Measurements from ENCODE around the gene SF3B2.
"Not testable (repeated sequence)": the region's sequence is repeated elsewhere in the genome, so short reads cannot be mapped to it uniquely, and the experiment has no call there.

SF3B2 gene

DNA sequence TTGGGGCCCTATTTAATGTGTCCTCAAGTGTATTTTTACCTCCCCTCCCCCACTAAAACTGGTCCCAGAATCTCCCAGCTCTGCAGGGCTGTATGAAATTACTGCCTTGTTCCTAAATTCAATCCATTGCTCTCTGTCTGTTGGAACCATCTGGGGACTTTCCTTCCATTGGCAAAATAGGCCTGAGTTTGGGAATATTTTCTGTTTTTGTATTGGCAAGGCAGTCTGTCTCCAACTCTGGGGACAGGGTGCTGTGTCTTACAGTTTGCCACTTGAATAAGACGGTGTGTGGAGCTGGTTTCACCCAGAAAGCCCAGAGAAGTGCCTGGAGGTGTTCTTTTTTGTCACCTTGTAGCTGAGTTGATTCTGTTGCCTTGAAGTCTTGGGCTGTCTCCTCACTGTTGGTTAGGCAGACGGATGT, 19.2 kb downstream of the SF3B2 start:
- DNase-seq (ENCODE audit: low read depth in 2 of 2), result no peak

DNA sequence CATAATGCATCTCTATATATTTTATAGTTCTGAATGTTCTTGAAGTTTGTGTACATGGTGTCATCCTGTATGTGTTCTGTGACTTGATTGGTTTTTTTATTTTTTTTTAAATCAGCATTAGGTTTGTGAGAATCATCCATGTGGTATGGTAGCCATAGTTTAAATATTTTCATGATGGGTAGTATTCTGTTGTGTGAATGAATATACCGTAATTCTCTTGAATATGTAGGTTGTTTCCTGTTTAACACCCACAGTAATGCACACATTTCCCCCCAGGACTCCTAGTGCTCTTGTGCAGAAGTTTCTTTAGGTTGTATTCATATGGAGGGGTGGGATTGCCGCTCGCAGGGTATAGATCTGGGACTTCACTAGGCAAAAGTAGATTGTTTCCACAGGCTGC, 19.9 kb downstream of the SF3B2 start:
- DNase-seq (ENCODE audit: low read depth in 2 of 2), result no peak

- no peak for DNase-seq (ENCODE audit: low read depth in 2 of 2)
Observed at GRCh38 chr11:66072518-66072917, 20.4 kb downstream of the SF3B2 start.

- DNase-seq (ENCODE audit: low read depth in 2 of 2), result no peak
Observed at GRCh38 chr11:66073669-66074068, 21.5 kb downstream of the SF3B2 start.

DNA sequence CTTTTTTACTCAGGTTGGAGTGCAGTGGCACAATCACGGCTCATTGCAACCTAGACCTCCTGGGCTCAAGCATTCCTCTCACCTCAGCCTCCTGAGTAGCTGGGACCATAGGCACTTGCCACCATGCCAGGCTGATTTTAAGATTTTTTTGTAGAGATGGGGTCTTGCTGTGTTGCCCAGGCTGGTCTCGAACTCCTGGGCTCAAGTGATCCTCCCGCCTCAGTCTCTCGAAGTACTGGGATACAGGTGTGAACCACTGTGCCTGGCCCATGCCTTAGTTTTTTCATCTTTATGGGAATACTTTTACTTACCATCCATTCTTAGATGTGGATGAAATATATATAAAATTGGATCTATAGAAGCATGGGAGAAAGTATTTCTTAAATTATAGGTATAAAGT, 23.1 kb downstream of the SF3B2 start:
- DNase-seq (ENCODE audit: low read depth in 2 of 2), result no peak

- DNase-seq (ENCODE audit: low read depth in 2 of 2), result no peak
Observed at GRCh38 chr11:66076561-66076960, 24.4 kb downstream of the SF3B2 start.

- DNase-seq (ENCODE audit: low read depth in 2 of 2), result no peak
Observed at GRCh38 chr11:66077927-66078326, 25.8 kb downstream of the SF3B2 start.

DNA sequence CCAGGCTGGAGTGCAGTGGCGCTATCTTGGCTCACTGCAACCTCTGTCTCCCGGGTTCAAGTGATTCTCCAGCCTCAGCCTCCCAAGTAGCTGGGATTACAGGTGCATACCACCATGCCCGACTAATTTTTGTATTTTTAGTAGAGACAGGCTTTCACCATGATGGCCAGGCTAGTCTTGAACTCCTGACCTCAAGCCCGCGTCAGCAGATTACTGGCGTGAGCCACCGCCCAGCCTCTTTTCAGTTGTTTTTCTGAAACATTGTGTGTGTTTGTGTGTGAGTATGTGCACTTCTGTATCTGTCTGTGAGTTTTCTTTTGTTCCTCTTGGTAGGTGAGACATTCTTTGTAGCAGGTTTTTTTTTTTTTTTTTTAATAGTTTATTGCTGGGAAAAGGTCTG, 26.8 kb downstream of the SF3B2 start:
- not testable (repeated sequence) for DNase-seq (ENCODE audit: low read depth in 2 of 2)

DNA sequence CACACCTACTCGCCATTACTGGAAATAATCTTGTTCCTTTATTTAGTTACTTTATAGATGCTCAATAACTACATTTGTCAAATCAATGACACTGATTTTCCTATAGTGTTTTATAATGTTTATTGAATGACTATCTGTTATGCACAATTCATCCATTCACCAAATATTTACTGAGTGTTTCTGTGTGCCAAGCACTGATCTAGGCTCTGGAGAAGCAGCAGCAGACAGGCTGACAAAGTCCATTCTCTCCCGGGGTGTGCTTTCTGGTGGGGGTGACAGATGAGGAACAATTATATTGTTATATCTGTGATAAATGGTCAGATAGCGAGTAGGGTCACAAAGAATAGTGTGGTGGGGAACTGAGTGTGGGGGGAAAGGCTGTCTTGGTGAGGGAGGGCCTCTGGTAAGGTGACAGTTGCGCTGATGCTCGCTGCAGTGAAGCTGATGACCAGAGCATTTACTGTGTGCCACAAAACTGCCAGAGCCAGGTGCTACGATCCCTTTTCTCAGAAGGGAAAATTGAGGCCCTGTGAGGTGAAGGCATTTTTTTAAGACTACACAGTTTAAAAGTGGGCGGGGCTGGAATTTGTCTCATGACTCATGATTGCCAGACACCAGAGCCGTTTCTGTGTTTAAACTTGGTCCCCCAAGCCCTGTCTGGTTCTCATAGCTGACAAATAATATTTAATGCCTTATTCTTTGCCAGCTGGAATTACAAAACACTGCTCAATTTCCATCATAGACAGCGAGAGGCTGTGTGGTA, 28.1 kb downstream of the SF3B2 start:
- peak; percentile 37 to 55 for DNase-seq (ENCODE audit: low read depth in 2 of 2)

DNA sequence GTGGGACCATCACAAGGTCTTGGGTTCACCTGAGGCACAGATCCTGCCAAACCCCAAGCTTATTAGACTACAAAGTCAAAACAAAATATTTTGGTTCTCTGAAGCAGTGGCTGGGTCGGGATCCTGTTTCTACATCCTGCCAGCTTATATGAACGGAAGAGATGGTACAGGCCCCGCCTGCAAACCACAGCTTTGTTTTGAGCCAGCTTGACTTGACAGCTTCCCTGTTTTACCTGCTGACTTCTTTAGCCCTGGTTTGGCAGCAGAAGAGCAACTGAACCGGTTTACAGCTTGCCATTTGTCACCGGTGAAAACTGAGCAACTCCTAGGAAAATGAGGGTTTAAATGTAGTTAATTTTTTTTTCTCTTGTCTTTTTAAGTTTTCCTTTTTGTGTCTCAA, 29.3 kb downstream of the SF3B2 start:
- DNase-seq (ENCODE audit: low read depth in 2 of 2), result peak in 1 of 2 donors; percentile 51

DNA sequence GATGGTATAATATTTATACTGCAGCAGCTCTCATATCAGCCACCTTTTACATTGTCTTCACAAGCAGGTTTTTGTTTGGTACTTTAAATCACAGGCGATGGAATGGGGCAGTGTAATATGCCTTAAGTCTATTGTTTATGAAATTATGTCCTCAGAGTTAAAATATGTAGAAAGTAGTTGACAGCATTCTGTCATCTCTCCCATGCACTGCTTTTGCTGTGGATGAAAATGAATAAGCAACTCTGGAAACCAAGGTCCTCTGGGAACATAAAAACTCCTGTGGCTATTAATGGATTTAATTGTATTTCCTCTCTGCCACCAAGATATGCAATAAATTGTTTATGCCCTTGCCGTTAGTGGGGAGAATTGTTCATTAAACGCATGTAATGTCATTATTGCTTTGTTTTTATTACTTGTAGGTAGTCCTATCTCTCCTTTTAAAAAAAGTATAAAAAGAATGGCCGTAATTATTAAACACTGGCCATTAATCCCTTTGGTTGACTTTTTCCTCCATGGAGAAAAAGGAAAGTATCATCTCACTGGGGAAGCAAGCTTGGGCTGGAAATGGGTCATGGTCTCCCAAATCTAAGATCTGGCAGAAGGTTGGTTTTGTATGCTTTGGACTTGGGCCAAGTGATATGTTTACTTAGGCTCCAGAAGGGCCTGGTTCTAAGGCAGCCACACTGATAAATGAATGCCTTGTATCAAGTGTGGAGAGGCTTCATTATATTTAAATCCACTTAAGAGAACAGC, 31.0 kb downstream of the SF3B2 start:
- no peak for DNase-seq (ENCODE audit: low read depth in 2 of 2)

DNA sequence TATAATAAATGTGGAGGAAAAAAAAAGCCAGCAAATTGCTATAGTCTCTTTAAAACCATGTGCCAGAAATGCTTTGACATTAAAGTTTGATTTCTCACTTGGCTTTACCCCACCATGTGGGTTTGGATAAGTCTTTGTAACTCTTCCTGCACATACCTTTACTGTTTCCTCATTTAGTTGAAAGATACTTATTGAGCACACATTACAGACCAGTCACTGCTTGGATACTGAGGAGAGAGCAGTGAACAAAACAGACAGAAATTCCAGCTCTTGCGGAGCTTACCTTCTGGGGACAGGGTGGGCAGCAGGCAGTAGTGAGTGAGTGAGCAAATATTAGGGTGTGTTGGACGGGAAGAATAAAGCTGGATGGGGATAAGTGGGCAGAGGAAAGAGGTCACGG, 31.6 kb downstream of the SF3B2 start:
- DNase-seq (ENCODE audit: low read depth in 2 of 2), result no peak

GRCh38 chr11:66084821-66085475, 32.8 kb downstream of the SF3B2 start:
- DNase-seq (ENCODE audit: low read depth in 2 of 2), result no peak

GRCh38 chr11:66087148-66087908, 35.2 kb downstream of the SF3B2 start:
- DNase-seq (ENCODE audit: low read depth in 2 of 2), result no peak

DNA sequence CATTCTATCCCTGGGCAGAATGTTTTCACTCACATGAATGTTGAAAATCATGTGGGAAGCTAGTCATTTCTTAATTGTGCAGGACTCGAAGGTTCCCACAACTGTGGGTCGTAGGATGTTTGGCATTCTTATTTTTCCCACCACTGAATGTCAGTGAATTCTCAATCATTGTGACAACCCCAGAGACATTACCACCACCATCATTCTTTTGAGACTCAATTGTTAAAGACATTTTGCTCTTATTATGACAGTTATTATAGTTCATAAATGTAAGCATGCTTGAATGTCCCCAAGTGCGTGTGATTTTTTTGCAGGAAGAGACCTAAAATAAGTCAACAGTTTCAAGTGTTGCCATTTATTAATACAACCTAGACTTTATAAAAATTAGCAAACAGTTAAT, 36.9 kb downstream of the SF3B2 start:
- no peak for DNase-seq (ENCODE audit: low read depth in 2 of 2)

GRCh38 chr11:66090288-66090687, 38.1 kb downstream of the SF3B2 start:
- no peak for DNase-seq (ENCODE audit: low read depth in 2 of 2)

DNA sequence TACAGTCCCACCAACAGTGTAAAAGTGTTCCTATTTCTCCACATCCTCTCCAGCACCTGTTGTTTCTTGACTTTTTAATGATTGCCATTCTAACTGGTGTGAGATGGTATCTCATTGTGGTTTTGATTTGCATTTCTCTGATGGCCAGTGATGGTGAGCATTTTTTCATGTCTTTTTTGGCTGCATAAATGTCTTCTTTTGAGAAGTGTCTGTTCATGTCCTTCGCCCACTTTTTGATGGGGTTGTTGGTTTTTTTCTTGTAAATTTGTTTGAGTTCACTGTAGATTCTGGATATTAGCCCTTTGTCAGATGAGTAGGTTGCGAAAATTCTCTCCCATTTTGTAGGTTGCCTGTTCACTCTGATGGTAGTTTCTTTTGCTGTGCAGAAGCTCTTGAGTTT, 40.0 kb downstream of the SF3B2 start:
- DNase-seq (ENCODE audit: low read depth in 2 of 2), result not testable (repeated sequence)

DNA sequence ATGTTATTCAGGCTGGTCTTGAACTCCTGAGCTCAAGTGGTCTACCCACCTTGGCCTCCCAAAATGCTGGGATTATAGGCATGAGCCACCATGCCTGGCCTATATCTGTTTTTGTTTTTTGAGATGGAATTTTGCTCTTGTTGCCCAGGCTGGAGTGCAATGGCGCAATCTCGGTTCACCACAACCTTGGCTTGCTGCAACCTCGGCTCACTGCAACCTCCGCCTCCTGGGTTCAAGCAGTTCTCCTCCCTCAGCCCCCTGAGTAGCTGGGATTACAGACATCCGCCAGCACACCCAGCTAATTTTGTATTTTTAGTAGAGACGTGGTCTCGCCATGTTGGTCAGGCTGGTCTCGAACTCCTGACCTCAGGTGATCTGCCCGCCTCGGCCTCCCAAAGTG, 47.6 kb downstream of the SF3B2 start:
- not testable (repeated sequence) for DNase-seq (ENCODE audit: low read depth in 2 of 2)

DNA sequence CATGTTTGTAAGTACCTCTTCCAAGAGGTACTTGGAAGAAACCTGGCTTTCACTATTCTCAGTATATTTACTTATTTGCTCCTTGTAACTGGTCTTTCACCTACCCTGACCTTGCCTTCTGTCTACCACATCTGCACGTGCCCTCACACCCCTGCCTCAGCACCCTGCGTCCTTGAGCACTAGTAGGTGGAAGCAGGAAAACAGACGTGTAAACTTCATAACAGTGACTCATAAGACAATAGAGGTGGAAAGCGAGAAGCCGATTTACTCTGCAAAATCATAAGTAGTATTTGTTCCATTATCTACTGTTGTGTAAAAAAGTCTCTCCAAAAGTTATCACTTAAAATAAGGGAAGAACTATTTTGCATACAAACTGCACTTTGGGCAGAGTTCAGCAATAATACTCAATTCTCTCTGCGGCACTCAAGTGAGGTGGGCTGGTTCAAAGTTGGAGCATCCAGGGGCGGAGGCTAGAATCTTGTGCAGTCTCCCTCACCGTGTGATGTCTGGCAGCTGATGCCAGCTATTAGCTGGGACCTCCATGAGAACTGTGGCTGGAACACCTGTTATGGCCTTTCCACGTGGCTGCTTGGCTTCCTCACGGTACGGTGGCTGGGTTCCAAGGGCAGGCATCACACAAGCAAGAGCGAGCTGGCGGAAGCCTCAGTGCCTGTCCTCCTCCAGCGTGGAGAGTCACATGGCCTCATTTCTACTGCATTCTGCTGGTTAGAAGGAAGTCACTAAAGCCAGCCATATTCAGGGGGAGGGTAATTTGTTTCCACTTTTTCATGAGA, 48.3 kb downstream of the SF3B2 start:
- DNase-seq (ENCODE audit: low read depth in 2 of 2), result peak; percentile 30 to 54

- DNase-seq (ENCODE audit: low read depth in 2 of 2), result no peak
Observed at GRCh38 chr11:66101066-66101464, 48.9 kb downstream of the SF3B2 start.

DNA sequence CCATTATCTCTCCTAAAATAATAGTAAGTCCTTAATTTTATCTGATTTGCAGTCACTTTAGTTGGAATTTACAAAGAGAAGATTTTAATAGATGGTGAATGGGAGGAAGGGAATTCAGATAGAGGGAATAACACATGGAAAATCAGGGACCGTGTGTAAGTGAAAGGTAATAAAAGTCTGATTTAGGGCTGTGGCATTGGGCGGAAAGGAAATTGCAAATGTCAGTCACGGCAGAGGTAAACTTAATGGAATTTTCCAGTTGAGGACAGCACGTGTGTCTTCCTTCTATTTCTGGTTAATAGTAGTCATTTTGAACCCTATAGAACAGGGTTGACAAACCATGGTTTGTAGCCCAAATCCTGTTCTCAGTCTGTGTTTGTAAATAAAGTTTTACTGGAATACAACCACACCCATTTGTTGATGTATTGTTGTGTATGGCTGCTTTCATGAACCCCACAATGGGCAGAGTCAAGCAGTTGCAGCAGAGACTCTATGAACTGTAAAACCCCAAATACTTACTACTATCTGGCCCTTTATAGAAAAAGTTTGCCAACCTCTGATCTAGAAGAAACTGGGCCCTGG, 52.0 kb downstream of the SF3B2 start:
- no peak for DNase-seq (ENCODE audit: low read depth in 2 of 2)

Data from stimulated activated CD4-positive, alpha-beta T cell treated with anti-CD3 and anti-CD28 coated beads, Interleukin-4, amount 100 ng/mL, for 48 hours (primary cell).